AG04449 (cell line): Measurements from ENCODE around the gene DNAJC5.

Experiments
- CTCF ChIA-PET: fragments of 350-600 bp; formaldehyde crosslinking; extraction: SDS; loops from one replicate; lab custom pipeline; 2021; ENCODE audit warnings: antibody characterized with exemption; lab: Yijun Ruan, JAX
- POLR2A ChIA-PET: fragments of 400-600, 350-600 bp; formaldehyde crosslinking; extraction: SDS; loops from one replicate; lab custom pipeline; 2020; ENCODE audit warnings: antibody characterized with exemption, inconsistent platforms; lab: Yijun Ruan, JAX
- DNase-seq: peaks from one replicate; pipeline ENCODE4 v3.0.0-alpha.2; 2010; ENCODE audit warnings: low read depth, low spot score
- H3K4me3 ChIP-seq: 2 replicates; pipeline ENCODE4 v1.5.1; 2011; ENCODE audit warnings: low read depth, mild to moderate bottlenecking, control low read depth, low read length
- TF ChIP-seq, protein P1 (sequence below): IDR thresholded peaks from one replicate; pipeline ENCODE4 v1.5.1; 2011; ENCODE audit warnings: mild to moderate bottlenecking, moderate library complexity, low read length, control low read depth, inconsistent platforms; ENCODE audit not compliant: insufficient read depth; ENCODE audit errors: missing control alignments

DNAJC5 gene

DNA sequence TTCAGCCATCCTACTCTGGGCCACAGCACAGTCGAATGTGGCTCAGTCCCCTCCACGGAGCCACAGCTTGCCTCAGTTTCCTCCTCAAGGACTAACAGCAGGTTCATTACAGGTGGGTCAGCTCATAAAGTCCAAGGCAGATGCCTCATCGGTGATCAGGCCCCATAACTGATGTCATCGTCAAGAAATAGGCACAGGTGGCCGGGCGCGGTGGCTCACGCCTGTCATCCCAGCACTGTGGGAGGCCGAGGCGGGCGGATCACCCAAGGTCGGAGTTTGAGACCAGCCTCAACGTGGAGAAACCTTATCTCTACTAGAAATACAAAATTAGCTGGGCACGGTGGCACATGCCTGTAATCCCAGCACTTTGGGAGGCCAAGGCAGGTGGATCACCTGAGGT is 57.8 kb downstream of the DNAJC5 start:
- H3K4me3 ChIP-seq: no peak overlapping the region

DNA sequence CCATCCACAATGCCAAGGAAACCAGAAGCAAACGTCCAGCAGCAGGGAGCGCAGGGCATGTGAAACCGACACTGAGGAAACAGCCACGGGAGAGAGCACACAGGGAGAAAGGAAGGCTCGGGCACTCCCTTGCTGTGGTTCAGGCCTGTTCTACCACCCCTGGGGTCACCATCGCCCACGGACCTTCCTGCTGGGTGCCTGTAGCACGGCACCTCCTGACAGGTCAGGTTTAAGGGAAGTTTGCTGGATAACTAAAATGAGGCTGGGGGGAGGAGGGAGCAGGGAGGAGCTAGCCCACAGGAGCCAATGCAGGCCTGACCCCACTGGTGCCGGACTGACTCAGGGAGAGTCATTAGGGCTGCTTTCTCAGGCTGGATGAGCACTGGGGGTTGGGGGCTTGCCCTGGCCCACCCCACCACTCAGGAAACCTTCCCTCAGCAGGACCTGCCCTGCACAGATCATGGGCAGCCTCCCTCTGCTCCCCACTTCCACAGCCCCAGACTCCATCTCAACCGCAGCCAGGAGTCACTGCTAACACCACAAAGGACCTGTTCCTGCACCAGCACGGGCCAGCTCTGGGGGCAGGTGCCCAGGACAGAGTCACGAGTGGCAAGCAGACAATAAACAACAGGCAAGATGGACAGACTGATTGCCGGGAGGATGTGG is 59.0 kb downstream of the DNAJC5 start:
- no peak for DNase-seq
- ChIA-PET CTCF (interaction anchor here (1.2 kb wide), 1 partner anchor 19 kb away, joined by 4 read pairs; no protein-coding TSS in a partner anchor), POLR2A (interaction anchor here (0.6 kb wide), 1 partner anchor 1611 kb away, joined by 4 read pairs; no protein-coding TSS in a partner anchor)
- TF ChIP-seq, protein P1, sequence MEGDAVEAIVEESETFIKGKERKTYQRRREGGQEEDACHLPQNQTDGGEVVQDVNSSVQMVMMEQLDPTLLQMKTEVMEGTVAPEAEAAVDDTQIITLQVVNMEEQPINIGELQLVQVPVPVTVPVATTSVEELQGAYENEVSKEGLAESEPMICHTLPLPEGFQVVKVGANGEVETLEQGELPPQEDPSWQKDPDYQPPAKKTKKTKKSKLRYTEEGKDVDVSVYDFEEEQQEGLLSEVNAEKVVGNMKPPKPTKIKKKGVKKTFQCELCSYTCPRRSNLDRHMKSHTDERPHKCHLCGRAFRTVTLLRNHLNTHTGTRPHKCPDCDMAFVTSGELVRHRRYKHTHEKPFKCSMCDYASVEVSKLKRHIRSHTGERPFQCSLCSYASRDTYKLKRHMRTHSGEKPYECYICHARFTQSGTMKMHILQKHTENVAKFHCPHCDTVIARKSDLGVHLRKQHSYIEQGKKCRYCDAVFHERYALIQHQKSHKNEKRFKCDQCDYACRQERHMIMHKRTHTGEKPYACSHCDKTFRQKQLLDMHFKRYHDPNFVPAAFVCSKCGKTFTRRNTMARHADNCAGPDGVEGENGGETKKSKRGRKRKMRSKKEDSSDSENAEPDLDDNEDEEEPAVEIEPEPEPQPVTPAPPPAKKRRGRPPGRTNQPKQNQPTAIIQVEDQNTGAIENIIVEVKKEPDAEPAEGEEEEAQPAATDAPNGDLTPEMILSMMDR: no peak
- H3K4me3 ChIP-seq: peak overlapping the region; percentile 93

More for the DNA sequence above, 57.8 kb downstream of the DNAJC5 start:
- CTCF ChIA-PET: no interaction called here
- POLR2A ChIA-PET: no interaction called here
- TF ChIP-seq, protein P1: no peak
- no peak for DNase-seq

DNA sequence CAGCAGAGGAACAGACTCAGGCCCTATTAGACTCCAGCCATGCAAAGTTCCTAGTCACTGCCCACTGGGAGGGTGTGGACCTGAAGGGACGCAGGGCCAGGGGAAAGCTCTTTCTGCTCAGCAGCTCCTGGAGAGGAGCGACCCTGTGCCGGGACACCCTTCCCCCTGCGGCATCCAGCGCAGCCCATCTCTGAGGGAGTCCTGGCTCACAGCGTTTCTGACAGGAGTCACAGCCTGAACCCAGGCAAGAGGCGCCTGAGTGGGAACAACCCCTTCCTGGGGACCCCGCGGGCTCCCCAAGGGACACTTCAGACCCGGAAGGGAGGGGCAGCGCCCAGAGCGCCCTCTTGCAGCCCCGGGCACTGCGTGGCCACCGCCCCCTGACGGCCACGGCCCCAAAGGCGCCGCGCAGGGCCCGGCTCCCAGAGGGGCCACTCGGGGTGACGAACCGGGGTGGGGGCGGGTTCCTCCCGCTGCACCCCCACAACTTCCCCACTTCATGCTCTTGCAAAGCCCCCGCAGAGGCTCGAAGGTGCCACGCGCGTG is 60.4 kb downstream of the DNAJC5 start:
- H3K4me3 ChIP-seq: peak overlapping the region; percentile 93
- POLR2A ChIA-PET: interaction anchor here (0.6 to 0.7 kb wide), 2 partner anchors 16 to 54 kb away, joined by 3 to 5 read pairs; no protein-coding TSS in a partner anchor
- CTCF ChIA-PET: interaction anchor here (0.8 to 1.2 kb wide), 3 partner anchors 18 to 25 kb away, joined by 3 to 5 read pairs (median 4); no protein-coding TSS in a partner anchor
- no peak for DNase-seq
- TF ChIP-seq, protein P1: peak; percentile 45

DNA sequence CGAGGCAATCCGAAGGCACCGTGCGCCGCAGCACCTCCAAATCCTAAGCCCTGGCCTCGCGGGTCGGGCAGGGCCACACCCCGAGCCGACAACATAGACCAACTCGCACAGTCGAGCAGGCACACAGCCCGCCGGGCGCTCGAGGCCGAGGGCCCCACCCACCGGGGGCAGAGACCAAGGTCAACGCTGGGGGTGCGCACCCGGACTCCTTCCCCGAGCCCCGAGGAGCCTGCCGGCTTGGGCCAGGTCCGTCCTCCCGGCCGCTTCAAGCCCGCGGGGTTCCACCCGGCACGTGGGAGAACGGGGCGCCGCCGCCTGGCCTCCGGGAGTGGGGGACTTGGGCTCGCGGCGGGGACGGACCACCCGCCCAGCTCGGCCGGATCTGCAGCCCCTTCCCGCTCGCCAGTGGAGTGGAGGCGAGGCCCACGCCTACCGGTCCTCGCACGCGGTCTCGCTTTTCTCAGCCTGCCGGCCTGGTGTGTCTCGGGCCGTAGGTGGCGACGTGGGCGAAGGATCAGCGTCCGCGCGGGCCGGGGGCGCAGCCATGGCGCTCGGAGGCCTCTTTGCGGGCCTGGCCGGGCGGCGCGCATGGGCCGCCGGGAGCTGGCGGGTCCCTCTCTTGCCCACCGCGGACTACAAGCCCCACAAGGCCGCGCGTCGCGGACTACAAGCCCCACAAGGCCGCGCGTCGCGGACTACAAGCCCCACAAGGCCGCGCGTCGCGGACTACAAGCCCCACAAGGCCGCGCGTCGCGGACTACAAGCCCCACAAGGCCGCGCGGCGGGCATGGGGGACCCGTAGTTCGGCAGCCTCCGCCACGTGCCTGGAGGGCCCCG is 61.1 kb downstream of the DNAJC5 start, which contains the start of gene UCKL1:
Gene UCKL1 (minus strand): TSS at position 590 of the 837 bp plus-strand sequence. CDS start 44 bp downstream, at position 546.
- TF ChIP-seq, protein P1: no peak
- POLR2A ChIA-PET: interaction anchor here (0.6 to 1.8 kb wide), 7 partner anchors 13 to 298 kb away, joined by 3 to 8 read pairs (median 3); partner anchors contain the start of genes RTEL1, TPD52L2 and ZNF512B
- DNase-seq: peak; percentile 50
- H3K4me3 ChIP-seq: peak within 1 kb of the TSS; percentile 93
- CTCF ChIA-PET: interaction anchor here (1.2 to 1.7 kb wide), 2 partner anchors 25 to 101 kb away, joined by 4 read pairs; partner anchors contain the start of gene PRPF6

GRCh38 chr20:63956664-63957003 is 61.7 kb downstream of the DNAJC5 start:
- CTCF ChIA-PET: interaction anchor here (1.0 to 1.7 kb wide), 3 partner anchors 17 to 100 kb away, joined by 4 read pairs; partner anchors contain the start of gene PRPF6
- H3K4me3 ChIP-seq: peak overlapping the region; percentile 55
- no peak for DNase-seq
- TF ChIP-seq, protein P1: no peak
- POLR2A ChIA-PET: interaction anchor here (0.6 to 1.8 kb wide), 6 partner anchors 12 to 298 kb away, joined by 3 to 8 read pairs (median 3); partner anchors contain the start of genes RTEL1, TPD52L2 and ZNF512B
